HepG2 (cell line): ENCODE measurements around the gene ABTB2. TPM values are rescaled to one million over a fixed set of nuclear protein-coding genes. Genes with fewer than 3 reads are reported as not detected.

Source experiments
- ATF6 ChIP-seq: sonication (generic); formaldehyde crosslinking; conservative IDR thresholded peaks from 2 replicates; pipeline ENCODE4 v1.4.0; 2020; ENCODE audit warnings: missing genetic modification reagents
- ATM ChIP-seq: fragments of 450-650 bp; IDR thresholded peaks from 2 replicates; pipeline ENCODE4 v1.7.1; 2017; ENCODE audit warnings: mild to moderate bottlenecking, borderline replicate concordance
- BCL3 ChIP-seq: sonication (generic); formaldehyde crosslinking; IDR thresholded peaks from 2 replicates; pipeline ENCODE4 v1.5.1; 2020; ENCODE audit warnings: mild to moderate bottlenecking, missing genetic modification reagents, moderate library complexity
- CHCHD3 ChIP-seq: sonication (generic); formaldehyde crosslinking; IDR thresholded peaks from 2 replicates; pipeline ENCODE4 v1.8.0; 2022; ENCODE audit warnings: mild to moderate bottlenecking, missing genetic modification reagents, moderate library complexity
- GABPA ChIP-seq, 2 experiments: IDR thresholded peaks; 2 replicates each; pipeline ENCODE4 v1.6.1; 2011 to 2016; ENCODE audit warnings: low read depth in 2 of 2, low read length in 1 of 2, missing biosample characterization in 1 of 2, missing genetic modification characterization in 1 of 2
- JUN ChIP-seq: sonication (generic); formaldehyde crosslinking; IDR thresholded peaks from 2 replicates; pipeline ENCODE4 v1.4.0; 2020; ENCODE audit warnings: mild to moderate bottlenecking, missing genetic modification reagents
- KLF11 ChIP-seq: IDR thresholded peaks from 2 replicates; pipeline ENCODE4 v1.6.1; 2016; ENCODE audit warnings: missing compliant biosample characterization
- MYC ChIP-seq: sonication (generic); formaldehyde crosslinking; IDR thresholded peaks from 2 replicates; pipeline ENCODE4 v1.9.0; 2021; ENCODE audit warnings: missing genetic modification reagents, borderline replicate concordance
- XRCC5 ChIP-seq: fragments of 200-400 bp; formaldehyde crosslinking; optimal IDR thresholded peaks from 2 replicates; pipeline ENCODE3; 2017; ENCODE audit warnings: mild to moderate bottlenecking, low read length
- ZBTB25 ChIP-seq: IDR thresholded peaks from 2 replicates; pipeline ENCODE4 v1.6.1; 2018; ENCODE audit warnings: missing genetic modification reagents
- ZNF292 ChIP-seq: sonication (generic); formaldehyde crosslinking; IDR thresholded peaks from 2 replicates; pipeline ENCODE4 v1.8.1; 2022; ENCODE audit warnings: mild to moderate bottlenecking, low read depth, missing genetic modification reagents, borderline replicate concordance
- ZNF598 ChIP-seq: sonication (generic); formaldehyde crosslinking; IDR thresholded peaks from 2 replicates; pipeline ENCODE4 v1.5.1; 2020; ENCODE audit warnings: mild to moderate bottlenecking, missing genetic modification reagents, borderline replicate concordance
- ZNF670 ChIP-seq: sonication (generic); formaldehyde crosslinking; IDR thresholded peaks from 2 replicates; pipeline ENCODE4 v1.8.0; 2022; ENCODE audit warnings: mild to moderate bottlenecking, missing genetic modification reagents, borderline replicate concordance
- ZXDC ChIP-seq: sonication (generic); formaldehyde crosslinking; IDR thresholded peaks from 2 replicates; pipeline ENCODE4 v1.5.0; 2020; ENCODE audit warnings: mild to moderate bottlenecking, missing genetic modification reagents
- polyA plus RNA-seq, 8 experiments: library from polyadenylated mRNA; depleted of rRNA in 3 of 8; stranded (reverse) in 7 of 8; unstranded in 1 of 8; fragments of >200 nt; fragmentation: Illumina TruSeq in 4 of 8; extraction: Trizol in 4 of 8; gene quantifications; 2 replicates each; pipeline versions ENCODE4 v1.2.1 to v1.2.3, GENCODE V29; 2011 to 2016; ENCODE audit warnings: low read depth in 4 of 8, missing spikeins in 1 of 8, mixed read lengths in 1 of 8; ENCODE audit not compliant: insufficient read depth in 1 of 8
- total RNA-seq, 5 experiments: library from RNA; depleted of rRNA; stranded (reverse); fragments of >200 nt; fragmentation: Illumina TruSeq; extraction: Trizol; gene quantifications; 2 replicates each; pipeline ENCODE4 v1.2.3, GENCODE V29; 2016; ENCODE audit warnings: low read depth in 1 of 5

The ABTB2 gene
- total and polyA plus RNA-seq, 2 of the 13 experiments (the other 11 are each of a cell fraction or from before 2014, with no cell fraction given), result 5.1 to 15.4 TPM

- TF ChIP-seq MYC (CRISPR knock-in tag), result peak; percentile 41; the same call in 1 of the 2 replicates
- peak; percentile 81; the same call in 1 of the 2 replicates for TF ChIP-seq BCL3
- TF ChIP-seq ZXDC (CRISPR knock-in tag), result 0 out of 2 replicates have a peak, but pooled peaks have one; percentile 51
- no peak for TF ChIP-seq ZBTB25 (CRISPR knock-in tag)
- 0 out of 2 replicates have a peak, but pooled peaks have one; percentile 27 for TF ChIP-seq JUN (CRISPR knock-in tag)
- TF ChIP-seq KLF11 (CRISPR knock-in tag), result no peak; the same call in 1 of the 2 replicates
- TF ChIP-seq GABPA (IDR thresholded peaks at IDR 0.05; ENCODE audit: low read depth, low read length), result no peak
- no peak for TF ChIP-seq GABPA (CRISPR knock-in tag; IDR thresholded peaks at IDR 0.05; ENCODE audit: low read depth)
- no peak for TF ChIP-seq ATM
- TF ChIP-seq ZNF292 (CRISPR knock-in tag), result peak; percentile 43; the same call in 1 of the 2 replicates
- TF ChIP-seq CHCHD3, result 0 out of 2 replicates have a peak, but pooled peaks have one; percentile 83
- peak; percentile 4 for TF ChIP-seq XRCC5
- TF ChIP-seq ZNF598 (CRISPR knock-in tag), result 0 out of 2 replicates have a peak, but pooled peaks have one; percentile 36
- TF ChIP-seq ATF6 (CRISPR knock-in tag), result no peak
- peak; percentile 1; the same call in 1 of the 2 replicates for TF ChIP-seq ZNF670 (CRISPR knock-in tag)
These were observed 703 bp downstream of the ABTB2 start (continued) for GRCh38 chr11:34356913-34357700.
